Measurements from ENCODE around the gene DAO.
A peak's percentile ranks its signal among the peaks of the same experiment; 100 is the strongest.

The DAO gene

DNA sequence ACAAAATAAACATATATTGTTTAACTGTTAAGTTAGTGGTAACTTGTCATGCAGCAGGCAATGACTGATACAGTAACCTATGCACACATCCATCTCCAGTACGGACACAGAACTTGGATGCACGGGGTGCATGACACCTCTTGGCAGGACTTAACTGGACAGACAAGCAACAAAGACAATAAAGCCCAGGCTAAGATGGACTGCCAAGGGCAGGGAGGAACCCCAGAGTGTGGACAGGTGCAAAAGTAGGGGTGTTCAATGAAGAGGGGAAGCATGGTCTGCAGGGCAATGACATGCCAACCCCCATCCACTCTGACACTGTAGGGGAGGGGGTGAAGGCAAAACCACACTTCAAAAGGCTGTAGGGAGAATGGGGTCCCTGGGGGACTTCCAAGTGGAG is 34.2 kb upstream of the DAO start:
- CTCF ChIA-PET: no interaction called here
- TF ChIP-seq, protein P1, sequence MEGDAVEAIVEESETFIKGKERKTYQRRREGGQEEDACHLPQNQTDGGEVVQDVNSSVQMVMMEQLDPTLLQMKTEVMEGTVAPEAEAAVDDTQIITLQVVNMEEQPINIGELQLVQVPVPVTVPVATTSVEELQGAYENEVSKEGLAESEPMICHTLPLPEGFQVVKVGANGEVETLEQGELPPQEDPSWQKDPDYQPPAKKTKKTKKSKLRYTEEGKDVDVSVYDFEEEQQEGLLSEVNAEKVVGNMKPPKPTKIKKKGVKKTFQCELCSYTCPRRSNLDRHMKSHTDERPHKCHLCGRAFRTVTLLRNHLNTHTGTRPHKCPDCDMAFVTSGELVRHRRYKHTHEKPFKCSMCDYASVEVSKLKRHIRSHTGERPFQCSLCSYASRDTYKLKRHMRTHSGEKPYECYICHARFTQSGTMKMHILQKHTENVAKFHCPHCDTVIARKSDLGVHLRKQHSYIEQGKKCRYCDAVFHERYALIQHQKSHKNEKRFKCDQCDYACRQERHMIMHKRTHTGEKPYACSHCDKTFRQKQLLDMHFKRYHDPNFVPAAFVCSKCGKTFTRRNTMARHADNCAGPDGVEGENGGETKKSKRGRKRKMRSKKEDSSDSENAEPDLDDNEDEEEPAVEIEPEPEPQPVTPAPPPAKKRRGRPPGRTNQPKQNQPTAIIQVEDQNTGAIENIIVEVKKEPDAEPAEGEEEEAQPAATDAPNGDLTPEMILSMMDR (IDR thresholded peaks at IDR 0.05; ENCODE audit: control extremely low read depth, extremely low read depth, low read depth, missing control alignments): no peak
- DNase-seq (ENCODE audit: extremely low spot score): no peak
- POLR2A ChIA-PET: interaction anchor here (0.6 kb wide), 1 partner anchor 200 kb away, joined by 3 read pairs; no protein-coding TSS in a partner anchor

DNA sequence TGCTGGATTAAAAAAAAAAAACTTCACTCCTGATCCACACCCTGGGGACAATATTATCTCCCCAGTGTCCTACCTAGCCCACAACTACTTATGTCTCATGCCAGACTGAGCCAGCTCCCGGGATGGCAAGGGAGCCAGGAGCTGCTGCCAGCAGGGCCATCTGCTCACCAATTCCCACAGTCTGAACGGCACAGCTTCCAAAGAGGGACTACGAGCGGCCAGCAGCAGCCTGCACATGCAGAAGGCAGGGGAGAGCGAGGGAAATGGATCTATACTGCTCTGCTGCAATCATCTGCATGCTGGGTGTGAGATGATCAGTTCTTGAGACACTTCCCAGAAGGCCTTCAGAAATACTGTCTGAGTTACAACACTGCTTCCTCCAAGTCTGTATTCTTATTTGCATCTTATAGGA is 33.6 kb upstream of the DAO start:
- TF ChIP-seq, protein P1 (IDR thresholded peaks at IDR 0.05; ENCODE audit: control extremely low read depth, extremely low read depth, low read depth, missing control alignments): no peak
- ChIA-PET CTCF (no interaction called here), POLR2A (no interaction called here)
- DNase-seq (ENCODE audit: extremely low spot score): no peak

DNA sequence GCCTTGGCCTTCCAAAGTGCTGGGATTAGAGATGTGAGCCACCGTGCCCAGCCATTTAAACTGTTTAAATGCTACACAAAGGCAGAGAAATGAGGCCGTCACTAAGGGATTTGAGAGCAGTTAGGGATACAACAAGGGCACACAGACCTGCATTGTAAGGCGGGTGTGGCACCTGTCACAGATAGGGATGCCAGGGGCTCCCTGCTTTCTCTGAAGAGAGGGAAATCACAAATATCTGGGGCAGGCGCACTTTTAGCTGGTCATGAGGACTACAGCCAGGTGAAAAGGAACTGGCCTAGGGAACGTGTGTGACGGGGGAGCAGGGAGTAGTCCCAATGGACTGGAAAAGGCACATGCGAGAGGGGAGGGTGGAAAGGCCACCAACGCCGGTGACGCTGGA is 32.2 kb upstream of the DAO start:
- ChIA-PET POLR2A (no interaction called here), CTCF (interaction anchor here (1.3 kb wide), 1 partner anchor 16 kb away, joined by 5 read pairs; no protein-coding TSS in a partner anchor)
- DNase-seq (ENCODE audit: extremely low spot score): no peak
- TF ChIP-seq, protein P1 (IDR thresholded peaks at IDR 0.05; ENCODE audit: control extremely low read depth, extremely low read depth, low read depth, missing control alignments): no peak

DNA sequence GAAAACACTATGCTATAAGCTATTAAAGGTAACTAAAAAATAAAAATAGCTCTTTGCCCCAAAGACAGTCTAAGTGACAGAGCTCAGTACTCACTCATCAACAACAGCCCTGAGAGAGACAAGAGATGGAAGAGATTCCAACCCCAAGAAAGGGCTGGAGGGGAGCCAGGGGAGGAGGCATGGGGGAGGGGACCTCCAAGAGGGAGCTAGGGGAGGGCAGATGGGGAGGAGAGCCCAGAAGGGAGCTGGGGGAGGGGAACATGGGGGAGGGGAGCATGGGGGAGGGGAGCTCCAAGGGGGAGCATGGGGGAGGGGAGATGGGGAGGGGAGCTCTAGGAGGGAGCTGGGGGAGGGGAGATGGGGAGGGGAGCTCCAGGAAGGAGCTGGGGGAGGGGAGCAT is 30.2 kb upstream of the DAO start:
- ChIA-PET POLR2A (interaction anchor here (0.6 kb wide), 2 partner anchors 11 to 17 kb away, joined by 4 to 5 read pairs; no protein-coding TSS in a partner anchor), CTCF (interaction anchor here (0.6 to 2.9 kb wide), 7 partner anchors 12 to 243 kb away, joined by 3 to 9 read pairs (median 6); no protein-coding TSS in a partner anchor)
- TF ChIP-seq, protein P1 (IDR thresholded peaks at IDR 0.05; ENCODE audit: control extremely low read depth, extremely low read depth, low read depth, missing control alignments): no peak
- no peak for DNase-seq (ENCODE audit: extremely low spot score)

DNA sequence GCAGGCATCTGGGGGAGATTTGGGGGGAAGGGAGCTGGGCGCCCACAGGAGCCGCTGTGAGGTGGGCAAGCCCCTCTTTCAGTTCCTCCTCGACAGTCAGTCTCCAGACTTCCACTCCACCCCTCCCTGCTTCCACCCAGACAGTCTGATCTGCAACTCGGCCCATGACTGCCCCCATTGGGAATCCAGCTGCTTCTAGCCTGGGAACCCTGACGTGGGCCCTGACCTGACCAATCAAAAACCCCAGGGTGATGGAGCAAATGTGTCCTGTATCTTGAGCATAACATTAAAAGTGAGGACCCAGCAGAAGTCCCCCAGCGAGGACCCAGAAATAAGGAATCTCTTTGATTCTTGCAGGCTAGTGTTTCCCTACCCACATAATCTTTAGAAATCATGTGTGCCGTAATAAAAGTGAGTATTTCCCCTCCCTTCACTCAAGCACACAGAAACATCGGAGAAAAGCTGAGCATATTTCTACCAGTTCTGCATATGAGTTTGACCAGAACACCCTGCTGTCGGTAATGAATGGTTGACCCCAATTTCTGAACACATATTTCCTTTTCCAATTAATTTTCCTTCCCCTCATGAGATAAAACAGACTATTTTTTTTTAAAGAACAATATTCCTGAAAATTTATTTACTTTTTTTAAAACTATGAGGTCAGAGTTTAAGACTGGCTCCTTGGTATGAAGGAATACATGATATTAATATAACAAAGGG is 28.9 kb upstream of the DAO start:
- TF ChIP-seq, protein P1 (IDR thresholded peaks at IDR 0.05; ENCODE audit: control extremely low read depth, extremely low read depth, low read depth, missing control alignments): peak; percentile 35
- ChIA-PET CTCF (interaction anchor here (0.7 to 2.9 kb wide), 13 partner anchors 10 to 287 kb away, joined by 3 to 9 read pairs (median 4); no protein-coding TSS in a partner anchor), POLR2A (interaction anchor here (0.6 to 1.2 kb wide), 6 partner anchors 10 to 1738 kb away, joined by 3 to 9 read pairs (median 4); no protein-coding TSS in a partner anchor)
- peak; percentile 81 for DNase-seq (ENCODE audit: extremely low spot score)

DNA sequence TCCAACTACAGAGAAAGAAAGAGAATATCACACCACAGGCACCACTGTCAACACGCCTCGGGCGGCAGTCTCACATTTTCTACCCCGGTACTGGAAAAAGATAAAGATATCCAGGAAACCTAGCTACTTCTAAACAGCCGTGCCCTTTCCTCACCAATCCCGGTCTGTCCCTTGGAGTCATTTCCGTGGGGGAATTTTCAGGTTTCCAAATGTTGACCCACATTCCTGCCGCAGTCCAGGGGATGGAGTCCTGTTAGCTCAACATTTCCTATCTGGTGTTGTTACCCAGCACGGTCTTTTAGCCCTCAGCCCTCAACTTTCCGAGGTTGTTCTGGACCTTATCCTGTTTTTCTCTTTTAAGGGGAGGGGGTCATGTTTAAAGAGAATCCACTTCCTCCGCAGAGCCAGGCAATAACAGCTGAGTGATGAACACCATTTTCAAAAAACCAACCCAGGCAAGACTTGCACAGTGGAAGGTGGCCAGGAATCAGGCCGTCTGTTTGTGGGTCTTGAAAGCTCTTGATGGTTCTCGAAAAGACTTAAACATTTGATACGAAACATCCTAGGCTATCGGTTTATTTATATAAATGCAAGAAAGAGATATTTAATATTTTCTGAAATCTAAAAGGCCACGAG is 27.1 kb upstream of the DAO start:
- TF ChIP-seq, protein P1 (IDR thresholded peaks at IDR 0.05; ENCODE audit: control extremely low read depth, extremely low read depth, low read depth, missing control alignments): no peak
- POLR2A ChIA-PET: no interaction called here
- no peak for DNase-seq (ENCODE audit: extremely low spot score)
- CTCF ChIA-PET: interaction anchor here (1.1 to 1.3 kb wide), 5 partner anchors 9 to 271 kb away, joined by 3 to 5 read pairs (median 3); no protein-coding TSS in a partner anchor
